ENCODE measurements around the gene VIPR1.

DNA sequence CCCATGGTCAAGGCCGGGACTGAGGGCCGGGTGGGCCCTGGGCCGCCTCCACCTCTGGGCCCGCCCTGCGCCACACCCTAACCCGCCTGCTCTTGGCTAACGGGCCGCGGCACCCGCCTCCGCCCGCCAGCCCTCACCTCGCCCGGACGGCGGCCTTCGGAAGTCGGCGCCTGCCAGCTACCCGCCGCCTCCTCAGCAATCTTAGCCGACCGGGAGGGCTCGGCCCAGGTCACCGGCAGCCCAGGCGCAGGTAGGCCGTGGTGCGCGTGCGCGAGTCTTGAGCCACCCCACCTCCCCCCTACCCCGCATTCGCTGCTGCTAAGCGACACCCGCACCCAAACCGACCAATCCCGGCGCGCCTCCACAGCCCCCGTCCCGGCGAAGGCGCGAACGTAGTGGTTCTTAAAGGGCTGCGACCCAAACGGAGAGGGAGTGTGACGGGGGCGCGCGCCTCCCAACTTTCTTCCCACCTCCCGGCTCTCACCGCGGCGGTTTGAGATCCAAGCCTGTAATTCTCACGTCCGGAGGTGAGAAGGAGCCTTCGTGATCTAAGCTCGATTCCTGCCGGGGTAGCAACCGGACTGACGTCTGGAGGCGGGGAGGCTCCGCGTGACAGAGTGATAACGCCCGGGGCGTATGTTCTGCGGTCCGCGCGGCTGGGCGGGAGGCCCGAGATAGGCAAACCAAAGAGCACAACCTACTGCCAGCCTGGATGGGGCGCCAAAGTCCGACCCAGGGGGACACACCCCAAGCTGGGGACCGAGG lies 79.4 kb downstream of the VIPR1 start, which contains the start of gene SEC22C:
- TF ChIP-seq, protein P1, sequence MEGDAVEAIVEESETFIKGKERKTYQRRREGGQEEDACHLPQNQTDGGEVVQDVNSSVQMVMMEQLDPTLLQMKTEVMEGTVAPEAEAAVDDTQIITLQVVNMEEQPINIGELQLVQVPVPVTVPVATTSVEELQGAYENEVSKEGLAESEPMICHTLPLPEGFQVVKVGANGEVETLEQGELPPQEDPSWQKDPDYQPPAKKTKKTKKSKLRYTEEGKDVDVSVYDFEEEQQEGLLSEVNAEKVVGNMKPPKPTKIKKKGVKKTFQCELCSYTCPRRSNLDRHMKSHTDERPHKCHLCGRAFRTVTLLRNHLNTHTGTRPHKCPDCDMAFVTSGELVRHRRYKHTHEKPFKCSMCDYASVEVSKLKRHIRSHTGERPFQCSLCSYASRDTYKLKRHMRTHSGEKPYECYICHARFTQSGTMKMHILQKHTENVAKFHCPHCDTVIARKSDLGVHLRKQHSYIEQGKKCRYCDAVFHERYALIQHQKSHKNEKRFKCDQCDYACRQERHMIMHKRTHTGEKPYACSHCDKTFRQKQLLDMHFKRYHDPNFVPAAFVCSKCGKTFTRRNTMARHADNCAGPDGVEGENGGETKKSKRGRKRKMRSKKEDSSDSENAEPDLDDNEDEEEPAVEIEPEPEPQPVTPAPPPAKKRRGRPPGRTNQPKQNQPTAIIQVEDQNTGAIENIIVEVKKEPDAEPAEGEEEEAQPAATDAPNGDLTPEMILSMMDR (IDR thresholded peaks at IDR 0.05; ENCODE audit: insufficient read depth, low read length, poor library complexity, severe bottlenecking): peak; percentile 47
- TF ChIP-seq EZH2phosphoT487 (conservative IDR thresholded peaks at IDR 0.05; ENCODE audit: low read length): no peak

Measured in SU-DHL-6 (cell line).